Measurements from ENCODE around the gene DSTYK.

The DSTYK gene

GRCh38 chr1:205121660-205122488 is 89.6 kb downstream of the DSTYK start, which contains the start of gene RBBP5:
Gene RBBP5, minus strand, starts transcription at chr1:205121978. Its CDS starts 105 bp downstream, at chr1:205121873.
- DNase-seq = peak; percentile 96

DNA sequence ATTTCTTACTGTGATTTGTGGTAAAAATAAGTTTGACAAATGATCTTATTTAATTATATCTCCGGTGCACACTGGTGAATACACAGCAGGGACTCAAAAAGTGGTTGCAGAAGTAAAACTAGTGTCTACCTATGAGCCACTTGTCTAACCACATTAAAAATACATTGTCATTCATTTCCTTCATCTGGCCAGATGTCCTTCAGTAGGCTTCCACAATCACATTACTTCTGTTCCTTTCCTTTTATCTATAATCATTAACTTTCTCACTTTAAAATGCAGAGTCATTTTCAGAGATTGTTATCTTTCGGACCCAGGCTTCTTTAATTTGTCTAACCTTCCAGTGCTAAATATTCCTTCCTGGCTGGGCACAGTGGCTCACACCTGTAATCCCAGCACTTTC is 92.8 kb downstream of the DSTYK start:
- DNase-seq = no peak

GRCh38 chr1:205111354-205111753 is 100.1 kb downstream of the DSTYK start:
- DNase-seq = no peak

DNA sequence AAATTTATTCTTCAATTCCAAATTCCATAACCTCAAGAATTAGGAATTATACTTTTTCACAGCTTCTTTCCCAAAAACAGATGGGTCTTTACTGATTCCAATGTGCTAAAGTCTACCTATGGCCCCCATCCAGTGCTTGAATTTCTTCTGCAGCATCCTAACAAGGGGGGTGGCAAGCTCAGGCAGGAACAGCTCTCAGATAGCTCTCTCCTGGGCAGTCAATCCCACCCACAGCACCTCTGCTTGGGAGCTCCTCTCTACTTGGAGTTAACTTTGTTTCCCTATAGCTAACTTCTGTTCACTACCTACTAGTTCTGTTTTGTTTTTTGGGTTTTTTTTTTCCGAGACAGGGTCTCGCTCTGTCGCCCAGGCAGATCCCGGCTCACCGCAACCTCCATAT is 101.8 kb downstream of the DSTYK start:
- DNase-seq = no peak

DNA sequence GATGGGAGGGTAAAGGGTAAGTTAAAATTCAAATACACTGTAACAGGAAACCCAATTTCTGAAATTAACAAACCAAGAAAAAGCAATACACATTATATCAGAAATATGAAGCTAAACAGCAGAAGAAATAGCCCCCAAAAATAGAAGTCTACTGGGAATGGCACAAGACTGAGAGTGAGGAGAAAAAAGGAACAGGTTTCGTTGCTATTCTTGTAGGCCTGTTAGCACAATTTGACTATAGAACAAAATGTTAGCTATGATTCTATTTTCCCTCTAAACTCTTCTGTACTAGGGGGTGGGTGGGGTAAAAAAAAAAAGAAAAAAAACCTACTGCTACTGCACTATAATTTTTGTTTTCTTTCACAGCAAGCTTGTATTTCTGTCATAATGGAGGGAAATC is 102.2 kb downstream of the DSTYK start:
- DNase-seq = no peak

GRCh38 chr1:205108464-205108863 is 103.0 kb downstream of the DSTYK start:
- DNase-seq = no peak

DNA sequence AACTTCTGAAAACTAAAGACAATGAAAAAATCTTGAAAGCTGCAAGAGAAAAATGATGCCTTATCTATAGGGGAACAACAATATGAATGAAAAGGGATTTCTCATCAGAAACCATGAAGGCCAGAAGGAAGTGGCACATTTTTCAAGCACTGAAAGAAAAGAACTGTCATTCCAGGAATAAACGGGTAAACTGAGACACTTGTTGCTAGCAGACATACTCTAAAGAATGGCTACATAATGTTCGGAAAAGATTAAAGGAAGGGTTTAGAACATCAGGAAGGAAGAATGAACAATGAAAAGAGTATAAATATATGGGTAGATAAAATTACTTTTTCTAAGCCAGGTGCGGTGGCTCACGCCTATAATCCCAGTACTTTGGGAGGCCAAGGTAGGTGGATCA is 104.2 kb downstream of the DSTYK start:
- no peak for DNase-seq

GRCh38 chr1:205102404-205102803 is 109.1 kb downstream of the DSTYK start:
- DNase-seq = no peak

DNA sequence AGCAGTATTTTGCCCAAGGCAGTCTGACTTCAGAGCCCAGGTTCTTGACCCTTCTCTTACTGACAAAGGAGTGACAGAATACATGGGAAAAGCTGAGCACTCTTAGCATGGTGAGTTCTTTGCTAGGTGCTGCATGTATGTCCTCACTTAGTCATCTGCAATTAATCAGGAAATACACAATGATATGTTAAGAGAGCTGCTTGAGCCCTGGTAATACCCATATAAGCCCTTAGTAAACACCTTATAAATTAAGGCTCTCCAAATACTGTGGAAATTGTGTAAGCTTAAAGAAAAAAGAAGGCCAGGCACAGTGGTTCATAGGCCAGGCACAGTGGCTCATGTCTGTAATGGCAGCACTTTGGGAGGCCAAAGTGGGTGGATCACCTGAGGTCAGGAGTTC is 113.3 kb downstream of the DSTYK start:
- no peak for DNase-seq

GRCh38 chr1:205095422-205095821 is 116.1 kb downstream of the DSTYK start:
- DNase-seq = no peak
